Measurements from ENCODE around the gene SORCS2. TPM values are rescaled to one million over a fixed set of nuclear protein-coding genes. Genes with fewer than 3 reads are reported as not detected.

The SORCS2 gene
- total RNA-seq, 1 donor from 2014 or later, result not detected

GRCh38 chr4:7757501-7758471 is 565.4 kb downstream of the SORCS2 start:
- Mint-ChIP-seq H3K36me3 (ENCODE audit: low read depth) (no peaks in the 10 kb centered on the region), H3K4me3 (no peak overlapping the region), H3K9me3 (no peaks in the 10 kb centered on the region), H3K27ac (no peak overlapping the region), H3K27me3 (peaks cover 9% of the 10 kb centered on the region), H3K4me1 (peaks cover 3% of the 10 kb centered on the region)
- ChIA-PET POLR2A (no interaction called here), CTCF (interaction anchor here (0.6 kb wide), 1 partner anchor 165 kb away, joined by 3 read pairs; no protein-coding TSS in a partner anchor)
- intact Hi-C loops (cut with micrococcal nuclease), result no loop called here
- no peak for DNase-seq
- TF ChIP-seq CTCF (IDR thresholded peaks at IDR 0.05), result no peak
- no peak for ATAC-seq (ENCODE audit: low read depth)

GRCh38 chr4:7758476-7758875 is 566.1 kb downstream of the SORCS2 start:
- H3K27me3 Mint-ChIP-seq, result peaks cover 9% of the 10 kb centered on the region
- DNase-seq (no peak), ATAC-seq (ENCODE audit: low read depth) (no peak)
- ChIA-PET CTCF (interaction anchor here (0.6 kb wide), 1 partner anchor 164 kb away, joined by 3 read pairs; no protein-coding TSS in a partner anchor), POLR2A (no interaction called here)
- no peak overlapping the region for H3K27ac Mint-ChIP-seq
- H3K36me3 Mint-ChIP-seq (ENCODE audit: low read depth), result no peaks in the 10 kb centered on the region
- no peaks in the 10 kb centered on the region for H3K9me3 Mint-ChIP-seq
- peaks cover 3% of the 10 kb centered on the region for H3K4me1 Mint-ChIP-seq
- TF ChIP-seq CTCF (IDR thresholded peaks at IDR 0.05), result no peak
- H3K4me3 Mint-ChIP-seq, result no peak overlapping the region
- intact Hi-C loops (cut with micrococcal nuclease), result no loop called here

GRCh38 chr4:7759216-7759615 is 566.9 kb downstream of the SORCS2 start:
- ChIA-PET CTCF (no interaction called here), POLR2A (no interaction called here)
- no peak for ATAC-seq (ENCODE audit: low read depth)
- peak overlapping the region; percentile 4 for H3K4me3 Mint-ChIP-seq
- intact Hi-C loops (cut with micrococcal nuclease), result no loop called here
- no peaks in the 10 kb centered on the region for H3K9me3 Mint-ChIP-seq
- H3K36me3 Mint-ChIP-seq (ENCODE audit: low read depth), result no peaks in the 10 kb centered on the region
- DNase-seq, result no peak
- no peak overlapping the region for H3K27ac Mint-ChIP-seq
- peaks cover 3% of the 10 kb centered on the region for H3K4me1 Mint-ChIP-seq
- no peak for TF ChIP-seq CTCF (IDR thresholded peaks at IDR 0.05)
- H3K27me3 Mint-ChIP-seq, result peaks cover 9% of the 10 kb centered on the region

GRCh38 chr4:7759635-7760034 is 567.3 kb downstream of the SORCS2 start:
- ChIA-PET CTCF (no interaction called here), POLR2A (no interaction called here)
- intact Hi-C loops (cut with micrococcal nuclease), result no loop called here
- TF ChIP-seq CTCF (IDR thresholded peaks at IDR 0.05), result no peak
- Mint-ChIP-seq H3K27me3 (peaks cover 6% of the 10 kb centered on the region), H3K9me3 (no peaks in the 10 kb centered on the region), H3K27ac (no peak overlapping the region), H3K4me1 (peaks cover 3% of the 10 kb centered on the region), H3K36me3 (ENCODE audit: low read depth) (no peaks in the 10 kb centered on the region), H3K4me3 (peak overlapping the region; percentile 4)
- ATAC-seq (ENCODE audit: low read depth) (no peak), DNase-seq (no peak)

- CTCF ChIA-PET, result no interaction called here
- POLR2A ChIA-PET, result no interaction called here
These were observed 567.9 kb downstream of the SORCS2 start for GRCh38 chr4:7760228-7760627.

More at GRCh38 chr4:7760228-7760627, 567.9 kb downstream of the SORCS2 start:
- no peak overlapping the region for H3K4me3 Mint-ChIP-seq
- H3K4me1 Mint-ChIP-seq, result peaks cover 3% of the 10 kb centered on the region
- no peaks in the 10 kb centered on the region for H3K9me3 Mint-ChIP-seq
- H3K27ac Mint-ChIP-seq, result no peak overlapping the region
- TF ChIP-seq CTCF (IDR thresholded peaks at IDR 0.05), result no peak
- peaks cover 5% of the 10 kb centered on the region for H3K27me3 Mint-ChIP-seq
- no peak for ATAC-seq (ENCODE audit: low read depth)
- no peaks in the 10 kb centered on the region for H3K36me3 Mint-ChIP-seq (ENCODE audit: low read depth)
- intact Hi-C loops (cut with micrococcal nuclease), result no loop called here
- no peak for DNase-seq

Measured in activated B cell treated with CpG ODN at 0.5 μM for 24 hours (primary cell).